Trophoblast cell (in vitro differentiated cells and primary cell): ENCODE data around the gene MRPS6.

ENCODE experiments used
- DNase-seq, 2 donors: peaks; one replicate each; pipeline ENCODE4 v3.0.0-alpha.2; 2016
- H2AFZ ChIP-seq: 2 replicates; pipeline ENCODE4 v1.6.1; 2013; ENCODE audit warnings: low read length, moderate library complexity, mild to moderate bottlenecking; ENCODE audit not compliant: insufficient read depth, poor library complexity
- H2AK5ac ChIP-seq: 2 replicates; pipeline ENCODE4 v1.6.1; 2013; ENCODE audit warnings: mild to moderate bottlenecking, low read length
- H2BK120ac ChIP-seq: 2 replicates; pipeline ENCODE4 v1.6.1; 2013; ENCODE audit warnings: low read length, mild to moderate bottlenecking, moderate library complexity; ENCODE audit not compliant: insufficient read depth, poor library complexity
- H2BK12ac ChIP-seq: 2 replicates; pipeline ENCODE4 v1.6.1; 2013; ENCODE audit warnings: mild to moderate bottlenecking, low read length, moderate library complexity
- H2BK5ac ChIP-seq: 2 replicates; pipeline ENCODE4 v1.6.1; 2013; ENCODE audit warnings: low read length, low read depth, moderate library complexity, mild to moderate bottlenecking; ENCODE audit not compliant: poor library complexity
- H3K14ac ChIP-seq: 2 replicates; pipeline ENCODE4 v1.6.1; 2013; ENCODE audit warnings: mild to moderate bottlenecking, low read length
- H3K18ac ChIP-seq: 2 replicates; pipeline ENCODE4 v1.6.1; 2013; ENCODE audit warnings: mild to moderate bottlenecking, low read length
- H3K23ac ChIP-seq: 2 replicates; pipeline ENCODE4 v1.6.1; 2013; ENCODE audit warnings: low read length
- H3K27ac ChIP-seq: 2 replicates; pipeline ENCODE4 v1.5.1; 2013; ENCODE audit warnings: low read depth, mild to moderate bottlenecking, inconsistent platforms, low read length, moderate library complexity
- H3K27me3 ChIP-seq: 2 replicates; pipeline ENCODE4 v1.6.1; 2013; ENCODE audit warnings: inconsistent platforms, mild to moderate bottlenecking, low read length, moderate library complexity; ENCODE audit not compliant: insufficient read depth
- H3K36me3 ChIP-seq, 2 experiments: 1 replicate in 1 of 2; 2 replicates in 1 of 2; pipeline ENCODE4 v1.6.1; 2013; ENCODE audit warnings: low read length in 2 of 2, mild to moderate bottlenecking in 2 of 2, moderate library complexity in 1 of 2; ENCODE audit not compliant: insufficient read depth in 2 of 2, control insufficient read depth in 1 of 2
- H3K4ac ChIP-seq: 2 replicates; pipeline ENCODE4 v1.6.1; 2013; ENCODE audit warnings: low read depth, mild to moderate bottlenecking, low read length, moderate library complexity
- H3K4me1 ChIP-seq, 2 experiments: 1 replicate in 1 of 2; 2 replicates in 1 of 2; pipeline ENCODE4 v1.6.1; 2013; ENCODE audit warnings: low read length in 2 of 2, mild to moderate bottlenecking in 2 of 2, moderate library complexity in 1 of 2; ENCODE audit not compliant: insufficient read depth in 2 of 2, control insufficient read depth in 1 of 2
- H3K4me2 ChIP-seq: 2 replicates; pipeline ENCODE4 v1.6.1; 2013; ENCODE audit warnings: inconsistent platforms, mild to moderate bottlenecking, low read length, moderate library complexity
- H3K4me3 ChIP-seq: 2 replicates; pipeline ENCODE4 v1.5.1; 2013; ENCODE audit warnings: mild to moderate bottlenecking, low read depth, low read length, inconsistent platforms
- H3K79me1 ChIP-seq: one replicate; pipeline ENCODE4 v1.6.1; 2013; ENCODE audit warnings: low read length
- H3K79me2 ChIP-seq: 2 replicates; pipeline ENCODE4 v1.6.1; 2013; ENCODE audit warnings: low read length, mild to moderate bottlenecking; ENCODE audit not compliant: control insufficient read depth, insufficient read depth, poor library complexity
- H3K9ac ChIP-seq: 2 replicates; pipeline ENCODE4 v1.6.1; 2013; ENCODE audit warnings: mild to moderate bottlenecking, low read length
- H3K9me3 ChIP-seq: 2 replicates; pipeline ENCODE4 v1.6.1; 2013; ENCODE audit warnings: low read depth, mild to moderate bottlenecking, control low read depth, inconsistent platforms, low read length; ENCODE audit not compliant: insufficient read depth
- H4K12ac ChIP-seq: 2 replicates; pipeline ENCODE4 v1.6.1; 2013; ENCODE audit warnings: low read depth, mild to moderate bottlenecking, low read length, moderate library complexity
- H4K8ac ChIP-seq: 2 replicates; pipeline ENCODE4 v1.6.1; 2013; ENCODE audit warnings: low read depth, mild to moderate bottlenecking, low read length, moderate library complexity
- H4K91ac ChIP-seq: one replicate; pipeline ENCODE4 v1.6.1; 2013; ENCODE audit warnings: low read depth, mild to moderate bottlenecking, low read length, moderate library complexity
- WGBS: extraction: QIAGEN DNeasy Blood & Tissue Kit; methylation state at CpG from one replicate; pipeline ENCODE4 v1.1.7; 2013; ENCODE audit warnings: missing lambda C conversion rate; ENCODE audit not compliant: insufficient read length, insufficient coverage; ENCODE audit errors: extremely low coverage; 5-methylcytosine and 5-hydroxymethylcytosine counted together

The MRPS6 gene

GRCh38 chr21:34166468-34166867 lies 93.1 kb downstream of the MRPS6 start:
- H3K14ac ChIP-seq = no peak overlapping the region
- H3K27me3 ChIP-seq = no peaks in the 10 kb centered on the region
- no peak overlapping the region for H3K27ac ChIP-seq
- H2BK5ac ChIP-seq = no peak overlapping the region
- no peak for DNase-seq
- no peak overlapping the region for H4K12ac ChIP-seq
- H4K8ac ChIP-seq = no peak overlapping the region
- H2AFZ ChIP-seq = no peak overlapping the region
- no peak overlapping the region for H3K23ac ChIP-seq
- no peak overlapping the region for H3K4ac ChIP-seq
- no peak overlapping the region for H2BK12ac ChIP-seq
- no peak overlapping the region for H3K4me3 ChIP-seq
- H3K9me3 ChIP-seq = peaks cover 18% of the 10 kb centered on the region
- no peaks in the 10 kb centered on the region for H3K79me2 ChIP-seq
- no peak overlapping the region for H2AK5ac ChIP-seq
- no peak overlapping the region for H2BK120ac ChIP-seq
- no CpG with 5 or more reads among the region's 5 CpGs for WGBS
- H3K4me1 ChIP-seq = no peaks in the 10 kb centered on the region
- no peak overlapping the region for H3K9ac ChIP-seq
- no peak overlapping the region for H3K4me2 ChIP-seq
- no peak overlapping the region for H4K91ac ChIP-seq
- H3K79me1 ChIP-seq = no peaks in the 10 kb centered on the region
- no peak overlapping the region for H3K18ac ChIP-seq
- peaks cover 4 to 8% of the 10 kb centered on the region in 2 experiments for H3K36me3 ChIP-seq

- no peak for DNase-seq
- Histone ChIP-seq H2BK120ac (no peak overlapping the region), H3K79me1 (no peaks in the 10 kb centered on the region), H3K27me3 (no peaks in the 10 kb centered on the region), H2AFZ (no peak overlapping the region), H3K4me1 (no peaks in the 10 kb centered on the region), H3K4ac (no peak overlapping the region), H4K91ac (no peak overlapping the region), H3K36me3 (peaks cover 4 to 8% of the 10 kb centered on the region in 2 experiments), H4K12ac (no peak overlapping the region), H2BK5ac (no peak overlapping the region), H3K14ac (no peak overlapping the region), H3K4me3 (no peak overlapping the region), H3K9ac (no peak overlapping the region), H3K9me3 (peaks cover 15% of the 10 kb centered on the region), H2BK12ac (no peak overlapping the region), H3K23ac (no peak overlapping the region), H3K18ac (no peak overlapping the region), H3K27ac (no peak overlapping the region), H3K79me2 (no peaks in the 10 kb centered on the region), H4K8ac (no peak overlapping the region), H3K4me2 (no peak overlapping the region), H2AK5ac (no peak overlapping the region)
- WGBS = no CpG with 5 or more reads among the region's 2 CpGs
These were observed 97.5 kb downstream of the MRPS6 start for GRCh38 chr21:34170886-34171285.

GRCh38 chr21:34174470-34174869 lies 101.1 kb downstream of the MRPS6 start:
- no peaks in the 10 kb centered on the region for H3K9me3 ChIP-seq
- no peaks in the 10 kb centered on the region for H3K79me2 ChIP-seq
- H2BK12ac ChIP-seq = no peak overlapping the region
- no peak overlapping the region for H4K8ac ChIP-seq
- no peak for DNase-seq
- no peak overlapping the region for H3K4me2 ChIP-seq
- H3K79me1 ChIP-seq = no peaks in the 10 kb centered on the region
- no peak overlapping the region for H2BK120ac ChIP-seq
- no peaks in the 10 kb centered on the region for H3K27me3 ChIP-seq
- H3K9ac ChIP-seq = no peak overlapping the region
- H4K91ac ChIP-seq = no peak overlapping the region
- H3K4ac ChIP-seq = no peak overlapping the region
- H2AFZ ChIP-seq = no peak overlapping the region
- no peaks in the 10 kb centered on the region for H3K36me3 ChIP-seq
- no peak overlapping the region for H2AK5ac ChIP-seq
- H3K23ac ChIP-seq = no peak overlapping the region
- H3K4me1 ChIP-seq = no peaks in the 10 kb centered on the region
- no peak overlapping the region for H3K4me3 ChIP-seq
- no peak overlapping the region for H3K14ac ChIP-seq
- no peak overlapping the region for H4K12ac ChIP-seq
- H2BK5ac ChIP-seq = no peak overlapping the region
- no peak overlapping the region for H3K18ac ChIP-seq
- no peak overlapping the region for H3K27ac ChIP-seq

- Histone ChIP-seq H3K4ac (no peak overlapping the region), H2AFZ (no peak overlapping the region), H3K79me2 (no peaks in the 10 kb centered on the region), H2BK120ac (no peak overlapping the region), H4K12ac (no peak overlapping the region), H3K27me3 (no peaks in the 10 kb centered on the region), H3K9me3 (no peaks in the 10 kb centered on the region), H3K9ac (no peak overlapping the region), H2AK5ac (no peak overlapping the region), H3K79me1 (no peaks in the 10 kb centered on the region), H3K27ac (no peak overlapping the region), H3K36me3 (no peaks in the 10 kb centered on the region), H2BK5ac (no peak overlapping the region), H3K4me3 (no peak overlapping the region), H3K4me1 (no peaks in the 10 kb centered on the region), H2BK12ac (no peak overlapping the region), H3K14ac (no peak overlapping the region), H4K91ac (no peak overlapping the region), H3K18ac (no peak overlapping the region), H3K4me2 (no peak overlapping the region), H4K8ac (no peak overlapping the region), H3K23ac (no peak overlapping the region)
- no peak for DNase-seq
- no CpG with 5 or more reads among the region's 1 CpG for WGBS
These were observed 103.1 kb downstream of the MRPS6 start for GRCh38 chr21:34176448-34176847.
